GM12874 (cell line): Measurements from ENCODE around the gene EP300.

Source experiments
- TF ChIP-seq, protein P1 (sequence below): IDR thresholded peaks from 2 replicates; pipeline ENCODE4 v1.5.1; 2011; ENCODE audit warnings: low read depth, mild to moderate bottlenecking, control low read depth, low read length, moderate library complexity; ENCODE audit not compliant: insufficient read depth

The EP300 gene

DNA sequence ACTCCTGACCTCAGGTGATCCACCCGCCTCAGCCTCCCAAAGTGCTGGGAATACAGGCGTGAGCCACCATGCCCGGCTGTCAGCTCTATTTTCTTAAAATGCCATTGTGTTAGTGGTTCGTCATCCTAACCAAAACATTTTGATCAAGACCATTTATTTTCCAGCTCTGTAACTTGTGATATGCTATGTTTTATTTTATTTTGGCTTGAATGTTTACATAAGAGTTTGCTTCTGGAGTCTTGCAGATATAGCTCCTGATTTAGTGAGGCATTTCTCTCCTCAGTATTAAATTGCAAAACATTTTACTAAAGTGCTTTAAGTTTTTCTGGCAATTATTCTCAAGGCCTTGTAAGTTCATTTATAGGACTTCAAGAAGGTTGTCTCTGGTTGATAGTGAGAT is 4.4 kb downstream of the EP300 start:
- TF ChIP-seq, protein P1, sequence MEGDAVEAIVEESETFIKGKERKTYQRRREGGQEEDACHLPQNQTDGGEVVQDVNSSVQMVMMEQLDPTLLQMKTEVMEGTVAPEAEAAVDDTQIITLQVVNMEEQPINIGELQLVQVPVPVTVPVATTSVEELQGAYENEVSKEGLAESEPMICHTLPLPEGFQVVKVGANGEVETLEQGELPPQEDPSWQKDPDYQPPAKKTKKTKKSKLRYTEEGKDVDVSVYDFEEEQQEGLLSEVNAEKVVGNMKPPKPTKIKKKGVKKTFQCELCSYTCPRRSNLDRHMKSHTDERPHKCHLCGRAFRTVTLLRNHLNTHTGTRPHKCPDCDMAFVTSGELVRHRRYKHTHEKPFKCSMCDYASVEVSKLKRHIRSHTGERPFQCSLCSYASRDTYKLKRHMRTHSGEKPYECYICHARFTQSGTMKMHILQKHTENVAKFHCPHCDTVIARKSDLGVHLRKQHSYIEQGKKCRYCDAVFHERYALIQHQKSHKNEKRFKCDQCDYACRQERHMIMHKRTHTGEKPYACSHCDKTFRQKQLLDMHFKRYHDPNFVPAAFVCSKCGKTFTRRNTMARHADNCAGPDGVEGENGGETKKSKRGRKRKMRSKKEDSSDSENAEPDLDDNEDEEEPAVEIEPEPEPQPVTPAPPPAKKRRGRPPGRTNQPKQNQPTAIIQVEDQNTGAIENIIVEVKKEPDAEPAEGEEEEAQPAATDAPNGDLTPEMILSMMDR: no peak

DNA sequence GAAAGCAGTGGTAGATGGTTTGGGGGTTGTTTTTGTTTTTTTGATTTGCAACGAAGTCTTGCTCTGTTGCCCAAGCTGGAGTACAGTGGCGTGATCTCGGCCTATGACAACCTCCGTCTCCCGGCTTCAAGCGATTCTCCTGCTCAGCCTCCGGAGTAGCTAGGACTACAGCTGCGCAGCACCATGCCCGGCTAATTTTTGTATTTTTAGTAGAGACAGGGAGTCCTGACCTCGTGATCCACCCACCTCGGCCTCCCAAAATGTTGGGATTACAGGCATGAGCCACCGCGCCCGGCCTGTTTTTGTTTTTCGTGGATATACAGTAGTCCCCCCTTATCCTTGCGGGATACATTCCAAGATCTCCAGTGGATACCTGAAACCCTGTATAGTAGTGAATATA is 6.6 kb downstream of the EP300 start:
- TF ChIP-seq, protein P1: no peak

DNA sequence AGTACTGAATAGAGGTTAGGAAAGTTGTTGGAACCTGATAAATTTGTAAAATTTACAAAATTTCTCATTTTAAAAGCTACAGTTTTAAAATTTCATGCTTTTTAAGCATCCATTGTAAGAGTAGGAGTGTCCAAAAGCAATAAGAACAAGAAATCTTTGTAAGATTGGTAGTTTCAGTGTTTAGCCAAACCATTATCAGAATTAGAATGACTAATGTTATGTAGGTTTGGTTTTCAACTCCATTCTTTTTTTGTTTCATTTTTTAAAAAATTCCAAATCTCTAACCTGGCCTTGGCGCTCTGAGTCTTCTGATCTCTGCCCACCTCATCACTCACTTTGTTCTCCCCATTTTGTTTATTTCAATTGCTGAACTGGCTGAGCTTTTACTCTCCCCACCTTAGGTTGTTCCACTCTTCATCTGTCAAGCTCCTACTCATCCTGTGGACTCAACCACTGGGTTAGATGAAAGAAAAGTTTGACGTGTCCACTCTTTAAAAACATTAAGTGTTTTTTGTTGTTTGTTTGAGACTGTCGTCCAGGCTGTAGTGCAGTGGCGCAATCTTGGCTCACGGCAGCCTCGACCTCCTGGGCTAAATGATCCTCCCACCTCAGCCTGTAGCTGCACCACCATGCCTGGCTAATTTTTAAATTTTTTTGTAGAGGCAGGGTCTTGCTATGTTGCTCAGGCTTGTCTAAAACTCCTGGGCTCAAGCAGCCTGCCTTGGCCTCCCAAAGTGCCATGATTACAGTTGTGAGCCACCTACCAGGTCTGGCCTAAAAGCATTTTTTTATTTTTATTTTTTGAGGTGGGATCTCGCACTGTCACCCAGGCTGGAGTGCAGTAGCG is 14.0 kb downstream of the EP300 start:
- TF ChIP-seq, protein P1: no peak

DNA sequence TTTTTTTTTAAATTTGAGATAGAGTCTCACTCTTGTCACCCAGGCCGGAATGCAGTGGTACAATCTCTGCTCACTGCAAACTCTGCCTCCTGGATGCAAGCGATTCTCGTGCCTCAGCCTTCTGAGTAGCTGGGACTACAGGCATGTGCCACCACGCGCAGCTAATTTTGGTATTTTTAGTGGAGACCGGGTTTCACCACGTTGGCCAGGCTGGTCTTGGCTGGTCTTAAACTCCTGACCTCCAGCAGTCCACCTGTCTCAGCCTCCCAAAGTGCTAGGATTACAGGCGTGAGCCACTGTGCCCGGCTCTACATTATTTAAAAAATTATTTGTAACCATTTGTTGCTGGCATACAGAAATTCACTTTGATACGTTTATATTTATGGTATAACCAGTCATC is 18.6 kb downstream of the EP300 start:
- TF ChIP-seq, protein P1: no peak

DNA sequence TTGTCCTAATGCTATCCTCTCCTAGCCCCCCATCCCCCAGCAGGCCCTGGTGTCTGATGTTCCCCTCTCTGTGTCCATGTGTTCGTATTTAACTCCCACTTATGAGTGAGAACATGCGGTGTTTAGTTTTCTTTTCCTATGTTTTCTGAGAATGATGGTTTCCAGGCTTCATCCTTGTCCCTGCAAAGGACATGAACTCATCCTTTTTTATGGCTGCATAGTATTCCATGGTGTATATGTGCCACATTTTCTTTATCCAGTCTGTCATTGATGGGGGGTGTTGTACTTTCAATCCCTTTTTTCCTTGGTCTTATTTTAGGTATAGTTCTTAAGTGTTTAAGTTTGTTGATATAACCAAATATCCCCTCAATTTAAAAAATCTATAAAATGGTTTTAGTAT is 23.9 kb downstream of the EP300 start:
- TF ChIP-seq, protein P1: no peak

- TF ChIP-seq, protein P1: no peak
These were observed 25.0 kb downstream of the EP300 start for GRCh38 chr22:41117127-41117965.

GRCh38 chr22:41123151-41123550 is 30.8 kb downstream of the EP300 start:
- TF ChIP-seq, protein P1: no peak
